Gastroesophageal sphincter (tissue), 3 donors: Measurements from ENCODE around the gene ADGRL1.

ENCODE experiments used
- CTCF ChIP-seq, 4 experiments: fragments of 200-600 bp in 2 of 4; fragments of 450-650 bp in 2 of 4; sonication (generic) in 1 of 4; IDR thresholded peaks; one replicate each; pipeline ENCODE4 v1.5.1; 2017 to 2019; ENCODE audit warnings: antibody characterized with exemption in 4 of 4, mild to moderate bottlenecking in 2 of 4, moderate library complexity in 2 of 4
- POLR2A ChIP-seq, 2 donors: fragments of 450-650 bp; IDR thresholded peaks; one replicate each; pipeline ENCODE4 v1.6.1; 2017; ENCODE audit warnings: antibody characterized with exemption in 2 of 2, mild to moderate bottlenecking in 2 of 2, moderate library complexity in 1 of 2
- POLR2AphosphoS5 ChIP-seq: sonication (generic); formaldehyde crosslinking; IDR thresholded peaks from one replicate; pipeline ENCODE4 v1.6.1; 2017; ENCODE audit warnings: antibody characterized with exemption

- TF ChIP-seq CTCF (IDR thresholded peaks at IDR 0.05) = peak in 3 of 4 experiments; percentile 89 to 95 (median 91)
- TF ChIP-seq POLR2A (IDR thresholded peaks at IDR 0.05) = no peak
- no peak for TF ChIP-seq POLR2AphosphoS5
These were observed 58.0 kb downstream of the ADGRL1 start for GRCh38 chr19:14147797-14148605.
